ENCODE data around the gene WAC. TPM values are rescaled to one million over a fixed set of nuclear protein-coding genes. Genes with fewer than 3 reads are reported as not detected.

The WAC gene
- total RNA-seq, 4 donors from 2014 or later, result 55.7 to 83.4 (median 69.6) TPM

DNA sequence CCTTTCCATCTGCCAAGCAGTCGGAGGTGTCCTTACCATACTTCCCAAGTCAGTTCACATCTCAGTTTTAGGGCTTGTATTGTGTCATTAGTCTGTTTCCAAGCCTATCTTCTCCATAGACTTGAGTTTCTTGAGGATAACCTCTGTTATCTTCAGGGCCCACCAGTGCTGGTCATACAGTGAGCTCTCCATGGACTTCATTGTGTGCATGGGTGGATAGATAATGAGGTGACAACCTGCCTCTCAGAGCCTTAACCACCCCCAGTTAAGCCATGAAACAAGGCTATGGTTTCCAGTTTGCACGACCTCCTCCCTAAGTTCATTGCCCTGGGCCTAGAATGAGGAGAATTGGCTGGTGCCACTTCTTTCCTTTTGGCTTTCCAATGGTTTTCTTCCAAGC, 38.5 kb upstream of the WAC start:
- H3K9me3 ChIP-seq, result no peaks in the 10 kb centered on the region
- in situ Hi-C loops (cut with MboI; ENCODE audit: low sequenced_read_pairs in 4 of 4) (no loop called here), intact Hi-C loops (cut with DNase I; ENCODE audit: low total_unique reads) (no loop called here)
- H3K27ac ChIP-seq, result no peak overlapping the region
- no peak overlapping the region for H3K4me3 ChIP-seq
- DNase-seq, result no peak
- ATAC-seq, result no peak
- H3K4me1 ChIP-seq, result no peaks in the 10 kb centered on the region
- H3K36me3 ChIP-seq, result no peaks in the 10 kb centered on the region
- no peak for TF ChIP-seq POLR2A (IDR thresholded peaks at IDR 0.05)
- TF ChIP-seq, protein P1, sequence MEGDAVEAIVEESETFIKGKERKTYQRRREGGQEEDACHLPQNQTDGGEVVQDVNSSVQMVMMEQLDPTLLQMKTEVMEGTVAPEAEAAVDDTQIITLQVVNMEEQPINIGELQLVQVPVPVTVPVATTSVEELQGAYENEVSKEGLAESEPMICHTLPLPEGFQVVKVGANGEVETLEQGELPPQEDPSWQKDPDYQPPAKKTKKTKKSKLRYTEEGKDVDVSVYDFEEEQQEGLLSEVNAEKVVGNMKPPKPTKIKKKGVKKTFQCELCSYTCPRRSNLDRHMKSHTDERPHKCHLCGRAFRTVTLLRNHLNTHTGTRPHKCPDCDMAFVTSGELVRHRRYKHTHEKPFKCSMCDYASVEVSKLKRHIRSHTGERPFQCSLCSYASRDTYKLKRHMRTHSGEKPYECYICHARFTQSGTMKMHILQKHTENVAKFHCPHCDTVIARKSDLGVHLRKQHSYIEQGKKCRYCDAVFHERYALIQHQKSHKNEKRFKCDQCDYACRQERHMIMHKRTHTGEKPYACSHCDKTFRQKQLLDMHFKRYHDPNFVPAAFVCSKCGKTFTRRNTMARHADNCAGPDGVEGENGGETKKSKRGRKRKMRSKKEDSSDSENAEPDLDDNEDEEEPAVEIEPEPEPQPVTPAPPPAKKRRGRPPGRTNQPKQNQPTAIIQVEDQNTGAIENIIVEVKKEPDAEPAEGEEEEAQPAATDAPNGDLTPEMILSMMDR (IDR thresholded peaks at IDR 0.05 in 4 of 5, conservative IDR thresholded peaks at IDR 0.05 in 1 of 5), result no peak
- H3K27me3 ChIP-seq, result no peaks in the 10 kb centered on the region

DNA sequence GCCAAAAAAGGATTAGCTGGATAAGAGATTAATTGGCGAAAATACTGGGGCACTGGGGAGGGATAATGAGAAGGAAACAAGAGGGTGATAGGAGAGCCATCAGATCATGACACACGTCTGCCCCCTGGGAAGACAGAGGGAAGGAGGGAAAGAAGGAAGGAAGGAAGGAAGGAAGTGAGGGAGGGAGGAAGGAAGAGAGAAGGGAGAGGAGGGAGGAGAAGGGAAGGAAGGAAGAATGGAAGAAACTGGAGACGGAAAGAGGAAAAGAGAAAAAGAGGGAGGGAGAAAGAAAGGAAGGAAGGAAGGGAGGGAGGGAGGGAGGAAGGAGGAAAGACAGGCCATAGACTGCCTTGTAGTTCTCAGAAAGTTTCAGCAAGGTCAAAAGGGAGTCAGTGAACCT, 37.8 kb upstream of the WAC start:
- DNase-seq, result no peak
- in situ Hi-C loops (cut with MboI; ENCODE audit: low sequenced_read_pairs in 4 of 4) (no loop called here), intact Hi-C loops (cut with DNase I; ENCODE audit: low total_unique reads) (no loop called here)
- no peak for ATAC-seq
- Histone ChIP-seq H3K4me1 (no peaks in the 10 kb centered on the region), H3K9me3 (no peaks in the 10 kb centered on the region), H3K4me3 (no peak overlapping the region), H3K36me3 (no peaks in the 10 kb centered on the region), H3K27me3 (no peaks in the 10 kb centered on the region), H3K27ac (no peak overlapping the region)
- no peak for TF ChIP-seq POLR2A (IDR thresholded peaks at IDR 0.05)
- TF ChIP-seq, protein P1 (IDR thresholded peaks at IDR 0.05 in 4 of 5, conservative IDR thresholded peaks at IDR 0.05 in 1 of 5), result no peak

DNA sequence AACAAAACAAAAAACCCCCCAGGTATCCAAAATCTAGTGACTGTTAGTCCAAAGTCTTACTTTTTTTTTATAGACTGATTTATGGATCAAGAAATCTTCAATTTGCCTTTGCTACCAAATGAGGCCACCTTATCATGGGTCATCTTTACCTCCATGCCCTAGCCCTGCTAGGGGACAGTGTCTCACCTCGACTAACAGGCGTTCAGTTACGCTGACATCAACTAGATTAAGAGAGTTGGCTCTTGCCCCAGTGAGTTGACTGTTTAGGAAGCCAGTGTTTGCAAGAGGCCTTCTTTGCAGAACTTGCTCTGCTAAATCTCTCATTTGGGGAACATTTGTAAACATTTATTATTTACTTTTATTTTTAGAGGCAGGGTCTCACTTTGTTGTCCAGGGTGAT, 36.9 kb upstream of the WAC start:
- in situ Hi-C loops (cut with MboI; ENCODE audit: low sequenced_read_pairs in 4 of 4), result no loop called here

DNA sequence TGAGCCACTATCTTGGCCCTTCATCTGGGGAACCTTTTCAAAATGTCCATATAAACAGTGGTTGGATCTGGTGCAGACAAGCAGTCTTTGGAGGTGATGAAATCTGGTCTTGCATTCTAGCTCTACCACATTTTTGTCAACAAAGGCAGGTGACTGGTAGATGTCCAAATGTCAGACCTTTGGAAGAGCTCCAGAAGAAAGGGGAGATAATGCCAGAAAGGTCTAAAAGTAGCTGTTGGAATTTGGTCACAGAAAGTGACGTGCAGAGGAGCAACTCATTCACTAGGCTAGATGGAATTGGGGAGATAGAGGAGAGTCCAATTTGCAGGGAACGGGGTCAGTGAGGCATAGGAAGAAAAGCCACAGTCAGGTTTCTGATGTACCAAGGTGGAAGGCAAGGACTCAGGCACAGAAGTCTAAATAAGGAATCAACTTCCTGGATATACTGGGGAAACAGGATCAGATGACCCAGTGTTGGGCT, 36.4 kb upstream of the WAC start:
- intact Hi-C loops (cut with DNase I; ENCODE audit: low total_unique reads) (no loop called here), in situ Hi-C loops (cut with MboI; ENCODE audit: low sequenced_read_pairs in 4 of 4) (no loop called here)
- Histone ChIP-seq H3K36me3 (no peaks in the 10 kb centered on the region), H3K9me3 (no peaks in the 10 kb centered on the region), H3K4me1 (no peaks in the 10 kb centered on the region), H3K27ac (no peak overlapping the region), H3K27me3 (no peaks in the 10 kb centered on the region), H3K4me3 (no peak overlapping the region)
- no peak for DNase-seq
- TF ChIP-seq, protein P1 (IDR thresholded peaks at IDR 0.05 in 4 of 5, conservative IDR thresholded peaks at IDR 0.05 in 1 of 5), result no peak
- TF ChIP-seq POLR2A (IDR thresholded peaks at IDR 0.05), result no peak
- ATAC-seq, result no peak

More for the DNA sequence above, 36.9 kb upstream of the WAC start:
- no peak overlapping the region for H3K4me3 ChIP-seq
- no peak overlapping the region for H3K27ac ChIP-seq
- no peaks in the 10 kb centered on the region for H3K4me1 ChIP-seq
- DNase-seq (no peak), ATAC-seq (no peak)
- no peaks in the 10 kb centered on the region for H3K27me3 ChIP-seq
- intact Hi-C loops (cut with DNase I; ENCODE audit: low total_unique reads), result no loop called here
- no peaks in the 10 kb centered on the region for H3K9me3 ChIP-seq
- TF ChIP-seq, protein P1 (IDR thresholded peaks at IDR 0.05 in 4 of 5, conservative IDR thresholded peaks at IDR 0.05 in 1 of 5), result no peak
- TF ChIP-seq POLR2A (IDR thresholded peaks at IDR 0.05), result no peak
- no peaks in the 10 kb centered on the region for H3K36me3 ChIP-seq

Measured in gastrocnemius medialis (tissue), 4 donors.